Measurements from ENCODE around the gene CDCP2.

The CDCP2 gene

DNA sequence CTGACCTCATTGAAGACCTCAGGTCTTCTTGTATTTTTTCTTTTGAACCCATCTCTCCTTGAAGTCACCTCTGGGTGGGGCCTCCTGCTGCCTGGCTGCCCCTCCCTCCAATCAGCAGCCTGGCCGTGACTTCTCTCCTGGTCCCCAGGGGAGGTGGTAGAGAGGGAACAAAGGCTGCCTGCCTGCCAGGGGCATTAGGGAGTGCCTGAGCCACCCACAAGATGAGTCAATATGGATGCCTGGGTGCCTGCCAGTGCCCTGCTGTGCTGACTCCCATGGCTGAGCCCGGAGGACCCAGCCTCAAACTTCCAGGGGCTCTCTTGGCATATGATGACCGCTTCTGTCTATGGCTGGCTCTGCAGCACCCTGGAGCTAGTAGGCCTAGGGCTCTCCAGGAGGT is 5.3 kb upstream of the CDCP2 start:
- Mint-ChIP-seq H3K4me1 (no peaks in the 10 kb centered on the region), H3K27me3 (no peaks in the 10 kb centered on the region)
- ATAC-seq: no peak

DNA sequence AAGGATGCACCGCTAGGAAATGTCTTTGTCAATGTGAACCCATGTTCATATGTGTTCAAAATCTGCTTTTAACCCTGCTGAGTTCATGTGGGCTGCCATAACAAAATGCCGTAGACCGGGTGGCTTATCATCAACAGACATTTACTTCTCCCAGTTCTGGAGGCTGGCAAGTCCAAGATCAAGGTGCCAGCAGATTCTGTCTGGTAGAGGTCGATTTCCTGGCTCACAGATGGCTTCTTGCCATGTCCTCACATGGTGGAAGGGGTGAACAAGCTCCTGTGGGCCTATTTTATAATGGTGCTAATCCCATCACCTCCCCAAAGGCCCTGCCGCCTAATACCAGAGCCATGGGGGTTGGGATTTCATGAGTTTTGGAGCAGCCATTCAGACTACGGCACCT is 4.6 kb upstream of the CDCP2 start:
- H3K27ac Mint-ChIP-seq: no peak overlapping the region
- no peak overlapping the region for H3K4me3 Mint-ChIP-seq
- H3K4me1 Mint-ChIP-seq: no peaks in the 10 kb centered on the region
- H3K9me3 Mint-ChIP-seq: no peaks in the 10 kb centered on the region
- H3K27me3 Mint-ChIP-seq: no peaks in the 10 kb centered on the region
- H3K36me3 Mint-ChIP-seq: no peaks in the 10 kb centered on the region
- ATAC-seq: no peak

More for the DNA sequence above, 5.3 kb upstream of the CDCP2 start:
- Mint-ChIP-seq H3K4me3 (no peak overlapping the region), H3K36me3 (no peaks in the 10 kb centered on the region), H3K9me3 (no peaks in the 10 kb centered on the region), H3K27ac (no peak overlapping the region)

DNA sequence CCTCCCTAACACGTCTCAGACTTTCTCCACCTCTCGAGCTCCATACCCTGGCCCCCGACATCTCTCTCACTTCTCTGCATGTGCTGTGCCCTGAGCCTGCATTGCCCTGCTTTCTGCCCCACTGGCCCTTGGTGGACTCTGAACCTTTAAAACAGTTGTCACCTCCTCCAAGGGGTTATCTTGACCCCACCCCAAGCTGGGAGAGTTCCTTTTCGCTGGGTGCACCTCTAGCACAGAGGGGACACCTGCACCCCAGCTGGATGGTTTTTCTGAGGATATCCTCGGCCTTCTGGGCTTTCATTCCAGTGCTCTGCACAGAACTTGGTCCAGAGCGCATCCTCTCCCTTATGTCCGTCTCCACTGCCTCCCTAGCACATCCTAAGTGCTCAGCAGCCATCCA is 4.2 kb upstream of the CDCP2 start:
- no peak for ATAC-seq
- Mint-ChIP-seq H3K4me1 (no peaks in the 10 kb centered on the region), H3K27me3 (no peaks in the 10 kb centered on the region), H3K36me3 (no peaks in the 10 kb centered on the region), H3K4me3 (no peak overlapping the region), H3K9me3 (no peaks in the 10 kb centered on the region), H3K27ac (no peak overlapping the region)

DNA sequence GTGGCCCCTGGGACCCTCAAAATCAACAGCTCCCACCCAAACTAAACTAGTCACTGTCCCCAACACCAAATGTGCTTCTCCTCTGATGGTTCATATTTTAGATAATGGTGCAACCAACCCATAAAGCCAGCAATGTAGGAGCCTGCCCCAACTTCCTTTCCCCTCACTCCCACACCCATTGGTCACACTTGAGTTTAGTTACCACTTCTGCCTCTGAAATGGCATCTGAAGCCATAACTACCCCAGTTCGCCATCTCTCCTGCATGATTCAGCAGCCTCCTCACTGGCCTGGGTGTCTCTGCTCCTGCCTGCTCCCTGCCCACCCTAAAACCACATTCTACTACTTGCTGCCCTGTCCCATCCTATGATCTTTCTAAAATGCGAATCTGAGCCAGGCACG is 3.4 kb upstream of the CDCP2 start:
- no peak for ATAC-seq
- no peak overlapping the region for H3K27ac Mint-ChIP-seq
- no peaks in the 10 kb centered on the region for H3K4me1 Mint-ChIP-seq
- H3K36me3 Mint-ChIP-seq: no peaks in the 10 kb centered on the region
- H3K4me3 Mint-ChIP-seq: no peak overlapping the region
- no peaks in the 10 kb centered on the region for H3K9me3 Mint-ChIP-seq
- H3K27me3 Mint-ChIP-seq: no peaks in the 10 kb centered on the region

DNA sequence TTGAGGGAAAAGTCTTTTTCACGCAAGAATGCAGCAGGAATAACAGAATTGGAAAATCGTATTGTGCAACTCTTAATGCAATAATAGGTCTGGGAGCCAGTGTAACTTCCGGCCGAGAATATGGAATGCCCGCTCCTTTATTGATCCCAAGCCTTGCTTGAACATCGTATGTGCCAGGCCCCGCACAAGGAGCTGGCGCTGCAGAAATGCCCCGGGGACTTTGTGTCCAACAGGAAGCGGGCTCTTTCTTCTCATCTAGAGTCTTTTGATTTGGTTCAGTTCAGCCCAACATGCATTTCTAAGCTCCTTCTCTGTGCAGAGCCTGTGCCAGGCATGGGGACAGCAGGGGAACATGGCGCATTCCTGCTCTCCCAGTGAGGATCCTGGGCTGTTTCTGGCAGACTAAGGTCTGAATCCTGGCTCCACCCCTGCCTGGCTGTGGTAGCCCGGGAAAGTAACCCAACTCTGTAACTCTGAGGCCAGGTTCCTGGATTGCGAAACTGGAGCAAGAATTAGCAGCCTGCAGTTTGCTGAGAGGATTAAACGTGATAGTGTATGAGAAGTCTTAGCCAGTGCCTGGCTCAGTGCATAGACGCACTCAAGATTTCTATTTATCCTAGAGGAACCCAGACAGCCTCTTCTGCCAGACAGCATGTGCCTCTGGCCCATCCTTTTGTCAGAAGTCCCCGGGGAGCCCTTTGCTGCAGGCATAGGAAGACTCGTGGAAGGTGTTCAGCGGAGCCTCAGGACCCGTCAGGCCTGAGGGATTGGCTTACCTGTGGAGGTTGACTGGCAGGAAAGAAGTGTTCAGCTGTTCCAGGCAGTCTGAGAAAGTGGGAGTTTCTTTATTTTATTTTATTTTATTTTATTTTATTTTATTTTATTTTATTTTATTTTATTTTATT is 987 bp upstream of the CDCP2 start:
- no peaks in the 10 kb centered on the region for H3K27me3 Mint-ChIP-seq
- H3K4me3 Mint-ChIP-seq: no peak overlapping the region
- H3K27ac Mint-ChIP-seq: no peak overlapping the region
- H3K9me3 Mint-ChIP-seq: no peaks in the 10 kb centered on the region
- no peaks in the 10 kb centered on the region for H3K4me1 Mint-ChIP-seq
- no peak for ATAC-seq
- H3K36me3 Mint-ChIP-seq: no peaks in the 10 kb centered on the region

DNA sequence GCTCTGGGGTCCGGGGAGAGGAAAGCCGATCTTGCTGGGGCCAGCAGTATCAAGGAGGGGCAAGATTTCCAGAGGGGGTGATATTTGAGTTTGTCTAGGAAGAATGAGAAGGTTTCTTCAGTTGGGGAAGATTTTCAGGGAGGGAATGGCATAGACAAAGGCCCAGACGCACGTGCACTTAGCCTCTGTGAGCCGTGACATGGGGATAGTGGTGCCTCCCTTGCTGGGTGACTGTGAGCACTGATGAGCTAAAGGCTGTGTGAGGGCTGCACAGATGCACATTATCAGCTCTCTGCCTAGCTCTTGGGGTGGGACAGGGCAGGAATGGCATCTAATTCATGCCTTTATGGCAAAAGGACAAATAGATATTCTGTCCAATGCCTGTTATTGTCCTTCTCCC is 1.8 kb downstream of the CDCP2 start:
- Mint-ChIP-seq H3K27me3 (no peaks in the 10 kb centered on the region), H3K4me1 (no peaks in the 10 kb centered on the region), H3K36me3 (no peaks in the 10 kb centered on the region), H3K4me3 (no peak overlapping the region), H3K27ac (no peak overlapping the region), H3K9me3 (no peaks in the 10 kb centered on the region)
- ATAC-seq: no peak

DNA sequence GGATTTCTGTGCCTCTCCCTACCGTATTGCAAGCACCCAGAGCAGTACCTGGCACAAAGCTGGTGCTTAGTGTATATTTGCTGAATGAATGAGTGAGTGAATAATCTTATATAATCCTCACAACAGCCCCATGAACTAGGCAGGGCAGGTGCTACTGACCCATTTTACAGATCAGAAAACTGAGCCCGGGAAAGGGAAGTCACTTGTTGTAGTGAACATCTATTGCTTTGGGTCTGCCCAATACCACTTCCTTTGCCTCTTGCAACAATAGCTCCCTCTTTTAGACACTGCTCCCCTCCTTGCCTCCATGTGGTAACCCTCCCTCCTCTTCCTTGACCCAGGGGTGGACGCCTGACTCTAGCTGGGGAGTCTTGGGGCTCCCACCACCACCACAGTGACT is 3.1 kb downstream of the CDCP2 start:
- no peak for ATAC-seq
- Mint-ChIP-seq H3K27me3 (no peaks in the 10 kb centered on the region), H3K27ac (no peak overlapping the region), H3K4me1 (no peaks in the 10 kb centered on the region), H3K9me3 (no peaks in the 10 kb centered on the region), H3K36me3 (no peaks in the 10 kb centered on the region), H3K4me3 (no peak overlapping the region)

DNA sequence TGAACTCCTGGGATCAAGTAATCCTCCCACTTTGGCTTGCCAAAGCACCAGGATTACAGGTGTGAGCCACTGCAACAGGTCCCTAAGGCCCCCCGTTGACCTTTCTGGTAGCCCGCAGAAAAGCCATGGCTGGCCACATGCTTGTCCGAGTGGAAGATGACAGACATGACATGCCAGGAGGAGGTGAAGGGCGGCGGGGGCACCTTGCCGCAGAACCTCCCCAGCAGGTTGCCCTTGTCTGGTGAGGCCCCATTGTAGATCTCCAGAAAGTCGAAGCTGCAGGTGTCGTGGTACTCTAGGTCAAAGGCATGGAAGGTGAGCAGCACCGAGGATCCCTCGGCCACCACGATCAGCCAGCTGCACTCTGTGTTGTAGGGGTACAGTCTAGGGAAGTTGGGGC is 8.4 kb downstream of the CDCP2 start:
- H3K4me1 Mint-ChIP-seq: no peaks in the 10 kb centered on the region
- H3K27ac Mint-ChIP-seq: no peak overlapping the region
- H3K27me3 Mint-ChIP-seq: no peaks in the 10 kb centered on the region
- no peaks in the 10 kb centered on the region for H3K36me3 Mint-ChIP-seq
- no peak for ATAC-seq
- H3K9me3 Mint-ChIP-seq: no peaks in the 10 kb centered on the region
- no peak overlapping the region for H3K4me3 Mint-ChIP-seq

DNA sequence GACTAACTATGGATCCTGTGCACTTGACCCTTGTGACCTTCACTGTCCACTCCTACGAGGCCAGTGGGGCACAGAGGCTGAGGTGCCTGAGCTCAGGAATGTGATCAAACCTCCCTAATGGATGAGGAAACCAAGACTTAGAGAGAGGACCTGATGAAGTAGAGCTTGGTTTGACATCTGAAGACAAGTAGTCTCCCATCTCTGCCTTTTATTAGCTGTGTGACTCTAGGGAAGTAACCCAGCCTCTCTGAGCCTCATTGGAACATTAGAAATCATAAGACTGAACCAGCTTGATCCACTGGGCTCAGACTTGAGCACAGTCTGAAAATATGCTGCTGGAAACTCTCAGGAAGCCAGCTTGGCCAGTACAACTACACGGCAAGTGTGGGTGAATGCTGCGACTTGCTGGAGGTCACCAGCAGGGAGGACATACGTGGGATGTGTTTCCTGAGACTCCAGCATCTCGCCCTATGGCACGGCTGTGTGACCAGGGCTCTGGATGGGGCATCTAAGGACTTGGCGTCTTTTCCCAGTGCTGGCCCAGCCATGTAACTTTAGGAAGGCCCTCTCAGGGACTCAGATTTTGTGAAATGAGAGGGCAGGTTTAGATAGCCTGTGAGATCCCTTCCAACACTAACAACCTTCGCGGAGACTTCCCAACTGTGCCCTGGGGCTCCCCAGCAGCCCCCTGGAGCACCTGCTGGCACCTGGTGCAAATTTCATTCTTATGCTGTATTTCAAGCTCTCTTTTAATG is 10.5 kb downstream of the CDCP2 start:
- Mint-ChIP-seq H3K9me3 (no peaks in the 10 kb centered on the region), H3K27me3 (no peaks in the 10 kb centered on the region), H3K36me3 (no peaks in the 10 kb centered on the region), H3K4me1 (no peaks in the 10 kb centered on the region), H3K4me3 (no peak overlapping the region), H3K27ac (no peak overlapping the region)
- ATAC-seq: no peak

DNA sequence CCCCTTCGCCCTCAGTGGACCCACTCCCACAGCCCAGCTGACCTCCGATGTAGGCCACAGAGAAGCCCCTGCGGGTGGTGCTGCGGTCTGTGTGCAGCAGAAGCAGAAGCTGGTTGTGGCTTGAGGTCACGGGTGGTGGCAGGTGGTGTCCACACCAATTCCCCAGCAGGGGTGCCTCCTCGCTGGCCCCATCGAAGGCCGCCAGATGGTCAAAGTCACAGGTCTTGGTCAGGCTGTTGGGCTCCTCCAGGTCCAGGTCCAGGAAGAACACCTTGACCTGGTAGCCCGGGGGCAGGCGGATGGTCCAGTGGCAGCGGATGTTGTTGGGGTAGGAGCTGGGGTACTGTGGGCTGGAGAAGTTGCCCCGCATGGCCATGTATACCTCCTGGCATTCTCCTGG is 13.1 kb downstream of the CDCP2 start:
- H3K27ac Mint-ChIP-seq: no peak overlapping the region
- no peaks in the 10 kb centered on the region for H3K36me3 Mint-ChIP-seq
- no peaks in the 10 kb centered on the region for H3K4me1 Mint-ChIP-seq
- H3K4me3 Mint-ChIP-seq: no peak overlapping the region
- no peak for ATAC-seq
- no peaks in the 10 kb centered on the region for H3K27me3 Mint-ChIP-seq
- no peaks in the 10 kb centered on the region for H3K9me3 Mint-ChIP-seq

DNA sequence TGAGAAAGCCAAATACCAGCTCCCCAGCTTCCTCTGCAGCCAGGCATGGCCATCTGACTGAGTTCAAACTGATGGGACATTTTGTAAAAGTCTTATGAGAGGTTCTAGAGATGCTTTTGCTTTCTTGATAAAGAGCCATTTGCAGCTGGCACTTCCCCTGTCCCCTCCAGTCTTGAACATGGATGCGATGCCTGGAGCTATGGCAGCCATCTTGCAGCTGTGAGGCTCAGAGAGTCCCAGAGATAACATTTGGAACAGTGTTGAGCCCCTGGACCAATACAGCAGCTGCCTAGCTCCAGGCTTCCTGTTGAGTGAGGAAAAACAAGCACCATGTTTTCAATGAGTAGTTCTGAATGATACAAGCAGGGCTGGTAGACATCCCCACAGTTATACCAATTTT is 13.8 kb downstream of the CDCP2 start:
- Mint-ChIP-seq H3K9me3 (no peaks in the 10 kb centered on the region), H3K4me1 (no peaks in the 10 kb centered on the region), H3K27me3 (no peaks in the 10 kb centered on the region), H3K27ac (no peak overlapping the region), H3K36me3 (no peaks in the 10 kb centered on the region), H3K4me3 (no peak overlapping the region)
- ATAC-seq: no peak

DNA sequence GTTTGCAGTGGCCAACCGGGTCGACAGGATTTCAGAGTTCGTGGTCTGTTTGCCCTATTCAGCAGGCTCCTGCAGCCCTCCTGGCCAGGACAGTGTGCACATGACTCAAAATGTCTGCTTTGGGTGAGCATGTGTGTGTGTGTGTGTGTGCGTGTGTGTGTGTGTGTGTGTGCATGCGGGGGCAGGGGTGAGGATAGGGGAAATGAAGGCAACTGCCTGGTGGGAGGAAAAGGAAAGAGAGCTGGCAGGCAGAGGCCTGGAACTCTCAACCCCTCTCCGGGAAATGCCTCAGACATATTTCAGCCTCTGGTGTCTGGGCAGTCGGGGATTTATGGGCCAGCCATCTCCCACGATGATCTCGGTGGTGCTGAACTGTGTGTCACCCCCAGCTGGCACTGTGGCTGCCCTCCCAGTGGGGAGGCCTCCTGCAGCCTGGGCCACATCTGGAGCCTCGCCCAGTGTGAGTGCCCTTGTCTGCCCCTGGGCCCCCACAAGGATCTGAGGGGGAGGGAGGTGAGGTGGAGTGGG is 15.2 kb downstream of the CDCP2 start:
- H3K4me3 Mint-ChIP-seq: no peak overlapping the region
- H3K4me1 Mint-ChIP-seq: no peaks in the 10 kb centered on the region
- H3K27me3 Mint-ChIP-seq: no peaks in the 10 kb centered on the region
- ATAC-seq: no peak
- no peaks in the 10 kb centered on the region for H3K9me3 Mint-ChIP-seq
- no peaks in the 10 kb centered on the region for H3K36me3 Mint-ChIP-seq
- no peak overlapping the region for H3K27ac Mint-ChIP-seq

DNA sequence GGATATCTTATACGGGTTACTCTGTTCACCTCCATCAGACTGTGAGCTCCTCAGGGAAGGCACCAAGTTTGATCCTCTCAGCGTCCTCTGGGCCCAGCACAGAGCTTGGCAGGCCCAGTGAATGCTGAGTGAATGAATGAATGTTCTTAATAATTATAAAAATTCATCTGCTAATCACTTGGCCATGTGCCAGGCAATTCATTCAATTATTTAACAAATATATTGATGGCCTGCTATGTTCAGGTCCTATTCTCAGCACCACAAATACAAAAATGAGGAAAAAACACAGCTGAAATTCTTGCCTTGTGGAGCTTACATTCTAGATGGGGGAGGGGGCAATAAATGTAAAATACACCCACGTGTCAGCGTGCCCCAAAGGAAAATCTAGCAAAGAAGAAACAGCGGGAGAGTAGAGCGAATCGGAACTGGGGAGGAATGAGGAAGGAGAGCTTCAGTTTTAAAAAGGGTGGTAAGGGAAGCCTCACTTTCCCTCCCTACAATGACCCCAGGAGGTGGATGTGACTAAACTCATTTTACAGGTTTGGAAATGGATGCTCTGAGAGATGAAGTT is 15.8 kb downstream of the CDCP2 start:
- no peak overlapping the region for H3K27ac Mint-ChIP-seq
- H3K4me1 Mint-ChIP-seq: no peaks in the 10 kb centered on the region
- H3K27me3 Mint-ChIP-seq: no peaks in the 10 kb centered on the region
- no peak overlapping the region for H3K4me3 Mint-ChIP-seq
- H3K9me3 Mint-ChIP-seq: no peaks in the 10 kb centered on the region
- no peak for ATAC-seq
- no peaks in the 10 kb centered on the region for H3K36me3 Mint-ChIP-seq

DNA sequence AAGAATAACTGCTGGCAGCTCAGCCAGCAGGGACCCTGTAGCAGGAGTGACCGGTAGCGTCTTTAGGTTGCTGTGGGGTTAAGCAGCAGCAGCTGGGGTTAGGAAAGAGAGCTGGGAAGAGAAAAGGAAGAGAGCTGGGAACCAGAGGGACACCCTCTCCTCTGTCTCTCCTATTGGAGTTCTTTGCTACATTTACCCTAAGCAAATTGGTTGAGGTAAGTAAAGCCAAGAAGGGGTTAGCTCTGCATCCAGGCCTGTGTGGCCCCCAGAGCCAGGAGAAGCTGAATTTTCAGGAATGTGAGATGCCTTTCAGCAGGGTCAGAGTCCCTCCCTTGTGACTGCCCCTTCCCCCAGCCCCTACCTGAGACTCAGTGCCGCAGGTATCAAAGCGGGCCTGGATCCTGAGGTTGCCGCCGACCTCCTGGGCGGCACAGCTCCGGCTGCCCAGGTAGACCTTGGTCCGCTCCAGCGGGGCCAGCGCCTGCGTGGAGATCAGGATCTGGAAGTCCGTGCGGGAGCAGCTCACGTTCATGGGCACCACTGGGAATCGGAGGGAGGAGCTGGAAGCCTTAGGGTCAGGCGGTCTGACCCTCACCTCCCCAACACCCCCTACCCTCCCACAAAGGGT is 16.4 kb downstream of the CDCP2 start:
- Mint-ChIP-seq H3K4me3 (no peak overlapping the region), H3K27me3 (no peaks in the 10 kb centered on the region), H3K27ac (no peak overlapping the region), H3K9me3 (no peaks in the 10 kb centered on the region), H3K4me1 (no peaks in the 10 kb centered on the region), H3K36me3 (no peaks in the 10 kb centered on the region)
- ATAC-seq: no peak

DNA sequence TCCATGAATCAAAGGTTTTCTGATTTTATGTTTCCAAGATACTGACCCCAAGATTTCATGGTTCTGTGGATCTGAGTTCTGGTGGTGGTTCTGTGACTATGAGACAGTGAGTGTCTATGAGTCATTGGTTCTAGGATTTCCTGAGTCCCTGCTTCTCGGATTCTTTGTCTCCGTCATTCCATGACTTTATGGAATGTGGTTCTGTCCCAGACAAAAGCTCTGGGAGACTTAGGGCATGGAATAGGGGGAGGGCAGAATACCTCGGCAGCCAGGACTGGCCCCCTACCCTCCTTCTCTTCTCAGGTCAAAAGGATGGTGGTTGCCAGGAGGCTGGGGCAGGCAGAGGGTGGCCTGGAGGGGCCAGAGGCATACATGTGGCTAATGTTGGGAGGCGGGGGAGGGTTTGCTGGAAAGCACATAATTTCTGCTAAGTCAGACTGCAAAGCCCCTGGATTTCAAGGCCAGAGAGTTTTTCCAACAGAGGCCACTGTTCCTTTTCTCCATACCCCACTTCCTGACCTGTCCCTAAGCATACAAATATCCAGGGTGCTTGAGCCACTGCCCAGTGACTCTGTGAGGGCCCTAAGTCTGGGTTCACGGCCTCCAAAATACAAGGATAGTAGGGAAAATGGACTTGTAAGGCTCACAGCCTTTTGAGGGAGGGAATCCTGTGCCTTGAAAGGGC is 17.2 kb downstream of the CDCP2 start:
- Mint-ChIP-seq H3K36me3 (no peaks in the 10 kb centered on the region), H3K9me3 (no peaks in the 10 kb centered on the region), H3K4me1 (no peaks in the 10 kb centered on the region), H3K27me3 (peaks cover 2% of the 10 kb centered on the region), H3K4me3 (no peak overlapping the region), H3K27ac (no peak overlapping the region)
- ATAC-seq: no peak
